Measurements from ENCODE around the gene STAP1. TPM values are rescaled to one million over a fixed set of nuclear protein-coding genes. Genes with fewer than 3 reads are reported as not detected.
"Not testable (repeated sequence)": the region's sequence is repeated elsewhere in the genome, so short reads cannot be mapped to it uniquely, and the experiment has no call there.

Gene STAP1
- total and polyA plus RNA-seq, 8 donors, result 0.10 to 0.50 (median 0.24) TPM; not detected in 1

DNA sequence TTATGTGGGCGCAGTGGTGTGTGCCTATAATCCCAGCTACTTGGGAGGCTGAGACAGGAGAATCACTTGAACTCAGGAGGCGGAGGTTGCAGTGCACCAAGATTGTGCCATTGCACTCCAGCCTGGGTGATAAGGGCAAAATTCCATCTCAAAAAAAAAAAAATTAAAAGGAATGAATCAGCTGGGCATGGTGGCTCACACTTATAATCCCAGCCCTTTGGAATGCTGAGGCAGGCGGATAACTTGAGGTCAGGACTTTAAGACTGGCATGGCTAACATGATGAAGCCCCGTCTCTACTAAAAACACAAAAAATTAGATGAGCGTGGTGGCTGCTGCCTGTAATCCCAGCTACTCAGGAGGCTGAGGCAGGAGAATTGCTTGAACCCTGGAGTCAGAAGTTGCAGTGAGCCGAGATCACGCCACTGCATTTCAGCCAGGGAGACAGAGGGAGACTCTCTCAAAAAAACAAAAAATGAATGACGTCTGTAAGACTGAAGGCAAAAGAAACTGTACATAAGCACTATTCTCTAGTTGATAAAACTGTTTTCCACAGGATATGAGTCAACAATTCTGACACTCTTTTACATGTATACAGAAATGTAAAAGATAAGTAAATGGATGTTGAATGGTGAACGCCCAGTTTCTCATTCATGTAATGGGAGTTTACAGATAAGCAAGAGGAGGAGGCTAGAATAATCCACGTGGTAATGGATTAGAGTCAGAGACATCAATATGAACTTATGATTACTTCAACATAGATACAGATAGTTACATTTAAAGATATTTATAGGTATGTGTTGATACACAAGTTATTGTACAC lies 35.5 kb upstream of the STAP1 start:
- Histone ChIP-seq H3K27ac (no peak overlapping the region), H3K9me3 (no peaks in the 10 kb centered on the region), H3K36me3 (peaks cover 0 to 20% of the 10 kb centered on the region in 2 donors), H3K27me3 (no peaks in the 10 kb centered on the region), H3K4me3 (no peak overlapping the region), H3K4me1 (no peaks in the 10 kb centered on the region)
- TF ChIP-seq, protein P1, sequence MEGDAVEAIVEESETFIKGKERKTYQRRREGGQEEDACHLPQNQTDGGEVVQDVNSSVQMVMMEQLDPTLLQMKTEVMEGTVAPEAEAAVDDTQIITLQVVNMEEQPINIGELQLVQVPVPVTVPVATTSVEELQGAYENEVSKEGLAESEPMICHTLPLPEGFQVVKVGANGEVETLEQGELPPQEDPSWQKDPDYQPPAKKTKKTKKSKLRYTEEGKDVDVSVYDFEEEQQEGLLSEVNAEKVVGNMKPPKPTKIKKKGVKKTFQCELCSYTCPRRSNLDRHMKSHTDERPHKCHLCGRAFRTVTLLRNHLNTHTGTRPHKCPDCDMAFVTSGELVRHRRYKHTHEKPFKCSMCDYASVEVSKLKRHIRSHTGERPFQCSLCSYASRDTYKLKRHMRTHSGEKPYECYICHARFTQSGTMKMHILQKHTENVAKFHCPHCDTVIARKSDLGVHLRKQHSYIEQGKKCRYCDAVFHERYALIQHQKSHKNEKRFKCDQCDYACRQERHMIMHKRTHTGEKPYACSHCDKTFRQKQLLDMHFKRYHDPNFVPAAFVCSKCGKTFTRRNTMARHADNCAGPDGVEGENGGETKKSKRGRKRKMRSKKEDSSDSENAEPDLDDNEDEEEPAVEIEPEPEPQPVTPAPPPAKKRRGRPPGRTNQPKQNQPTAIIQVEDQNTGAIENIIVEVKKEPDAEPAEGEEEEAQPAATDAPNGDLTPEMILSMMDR (IDR thresholded peaks at IDR 0.05), result no peak
- DNase-seq (no peak), ATAC-seq (no peak)
- intact Hi-C loops (cut with DNase I), result no loop called here

DNA sequence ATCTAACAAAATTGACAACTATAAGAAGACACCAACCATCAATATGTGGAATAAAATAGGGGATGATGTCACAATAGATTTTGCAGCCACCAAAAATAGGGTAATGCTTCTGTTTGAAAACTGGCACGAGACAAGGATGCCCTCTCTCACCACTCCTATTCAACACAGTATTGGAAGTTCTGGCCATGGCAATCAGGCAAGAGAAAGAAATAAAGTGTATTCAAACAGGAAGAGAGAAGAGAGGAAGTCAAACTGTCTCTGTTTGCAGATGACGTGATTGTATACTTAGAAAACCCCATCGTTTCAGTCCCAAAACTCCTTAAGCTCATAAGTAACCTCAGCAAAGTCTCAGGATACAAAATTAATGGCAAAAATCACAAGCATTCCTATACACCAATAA lies 34.4 kb upstream of the STAP1 start:
- H3K4me1 ChIP-seq, ATAC-seq: not testable (repeated sequence)

DNA sequence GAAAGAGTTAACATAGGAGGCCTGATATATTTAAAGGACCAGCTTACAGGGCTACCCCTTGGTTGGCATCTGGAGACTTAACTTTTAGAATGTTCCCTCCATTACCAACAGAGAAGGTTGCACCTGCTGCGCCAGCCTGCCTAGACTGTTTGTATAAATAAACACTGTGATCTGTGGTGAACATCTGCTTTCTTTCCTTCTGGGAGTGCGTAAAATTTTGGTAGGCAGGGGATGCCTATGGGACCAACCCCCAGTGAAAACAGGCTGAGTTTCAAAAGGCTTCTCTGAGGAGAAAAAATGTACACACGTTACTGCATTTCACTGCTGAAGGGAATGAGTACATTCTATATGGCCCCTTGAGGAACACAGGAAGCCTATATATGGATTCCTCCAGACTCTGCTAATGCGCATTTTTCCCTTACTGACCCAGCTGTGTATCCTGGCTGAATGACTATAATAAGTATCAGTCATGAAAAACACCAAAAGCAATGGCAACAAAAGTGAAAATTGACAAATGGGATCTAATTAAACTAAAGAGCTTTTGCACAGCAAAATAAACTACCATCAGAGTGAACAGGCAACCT lies 27.1 kb upstream of the STAP1 start:
- H3K27ac ChIP-seq, result no peak overlapping the region
- no peak overlapping the region for H3K4me3 ChIP-seq
- H3K27me3 ChIP-seq, result no peaks in the 10 kb centered on the region
- DNase-seq, result no peak
- intact Hi-C loops (cut with DNase I), result no loop called here
- H3K4me1 ChIP-seq, result no peaks in the 10 kb centered on the region
- H3K9me3 ChIP-seq, result peaks cover 0 to 3% of the 10 kb centered on the region in 2 donors
- ATAC-seq, result no peak
- TF ChIP-seq, protein P1 (IDR thresholded peaks at IDR 0.05), result no peak
- peaks cover 0 to 54% of the 10 kb centered on the region in 2 donors for H3K36me3 ChIP-seq

More for the DNA sequence above, 34.4 kb upstream of the STAP1 start:
- peaks cover 0 to 18% of the 10 kb centered on the region in 2 donors for H3K36me3 ChIP-seq
- H3K27ac ChIP-seq; H3K27me3 ChIP-seq; DNase-seq; H3K4me3 ChIP-seq; intact Hi-C loops (cut with DNase I); H3K9me3 ChIP-seq: not testable (repeated sequence)

DNA sequence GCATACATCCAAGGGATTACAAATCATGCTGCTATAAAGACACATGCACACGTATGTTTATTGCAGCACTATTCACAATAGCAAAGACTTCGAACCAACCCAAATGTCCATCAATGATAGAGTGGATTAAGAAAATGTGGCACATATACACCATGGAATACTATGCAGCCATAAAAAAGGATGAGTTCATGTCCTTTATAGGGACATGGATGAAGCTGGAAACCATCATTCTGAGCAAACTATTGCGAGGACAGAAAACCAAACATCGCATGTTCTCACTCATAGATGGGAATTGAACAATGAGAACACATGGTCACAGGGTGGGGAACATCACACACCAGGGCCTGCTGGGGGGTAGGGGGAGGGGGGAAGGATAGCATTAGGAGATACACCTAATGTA lies 26.1 kb upstream of the STAP1 start:
- H3K27ac ChIP-seq; intact Hi-C loops (cut with DNase I); DNase-seq; H3K4me3 ChIP-seq; H3K9me3 ChIP-seq; H3K4me1 ChIP-seq; ATAC-seq; H3K27me3 ChIP-seq: not testable (repeated sequence)
- peaks cover 0 to 62% of the 10 kb centered on the region in 2 donors for H3K36me3 ChIP-seq

DNA sequence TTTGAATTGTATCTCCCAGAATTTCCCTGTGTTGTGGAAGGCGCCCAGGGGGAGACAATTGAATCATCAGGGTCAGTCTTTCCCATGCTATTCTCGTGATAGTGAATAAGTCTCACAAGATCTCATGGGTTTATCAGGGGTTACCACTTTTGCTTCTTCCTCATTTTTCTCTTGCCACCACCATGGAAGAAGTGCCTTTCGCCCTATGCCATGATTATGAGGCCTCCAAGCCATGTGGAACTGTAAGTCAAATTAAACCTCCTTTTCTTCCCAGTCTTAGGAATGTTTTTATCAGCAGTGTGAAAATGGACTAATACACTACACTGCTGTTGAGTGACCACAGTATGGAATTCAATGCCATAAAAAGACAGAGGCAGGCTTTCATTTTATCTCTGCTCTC lies 25.4 kb upstream of the STAP1 start:
- peaks cover 0 to 67% of the 10 kb centered on the region in 2 donors for H3K36me3 ChIP-seq
- no peak overlapping the region for H3K27ac ChIP-seq
- H3K27me3 ChIP-seq, result no peaks in the 10 kb centered on the region
- ATAC-seq (no peak), DNase-seq (no peak)
- intact Hi-C loops (cut with DNase I), result no loop called here
- peaks cover 0 to 3% of the 10 kb centered on the region in 2 donors for H3K9me3 ChIP-seq
- H3K4me3 ChIP-seq, result no peak overlapping the region
- H3K4me1 ChIP-seq, result no peaks in the 10 kb centered on the region
- TF ChIP-seq, protein P1 (IDR thresholded peaks at IDR 0.05), result no peak

DNA sequence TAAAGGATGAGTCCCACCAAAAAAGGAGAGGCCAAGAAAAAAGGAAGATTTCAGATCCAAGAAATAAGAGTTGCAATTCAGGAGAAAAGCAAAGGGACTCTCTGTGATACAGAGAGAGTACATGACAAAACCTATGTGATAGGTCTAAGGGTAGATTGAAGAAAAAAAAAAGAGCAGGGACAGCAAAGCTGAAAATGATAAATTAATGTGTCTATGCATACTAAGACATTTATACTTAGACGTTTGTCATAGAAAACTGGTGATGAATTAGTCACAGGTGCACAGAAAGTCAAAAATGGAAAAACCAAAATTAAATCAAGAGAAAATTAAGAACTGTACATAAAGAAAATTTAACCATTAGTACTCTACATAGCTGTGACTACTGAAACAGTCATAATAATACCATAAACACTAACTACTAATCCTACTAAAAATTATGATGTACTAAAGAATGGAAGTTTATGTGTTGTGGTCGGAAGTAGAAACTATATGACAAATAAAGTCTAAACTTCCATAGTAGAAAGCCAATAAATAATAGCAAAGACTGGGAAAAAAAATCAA lies 23.2 kb upstream of the STAP1 start:
- no peaks in the 10 kb centered on the region for H3K27me3 ChIP-seq
- H3K4me1 ChIP-seq, result no peaks in the 10 kb centered on the region
- H3K4me3 ChIP-seq, result no peak overlapping the region
- H3K36me3 ChIP-seq, result peaks cover 0 to 71% of the 10 kb centered on the region in 2 donors
- peaks cover 0 to 3% of the 10 kb centered on the region in 2 donors for H3K9me3 ChIP-seq
- intact Hi-C loops (cut with DNase I), result no loop called here
- DNase-seq, result no peak
- TF ChIP-seq, protein P1 (IDR thresholded peaks at IDR 0.05), result no peak
- H3K27ac ChIP-seq, result no peak overlapping the region
- no peak for ATAC-seq
